ENCODE measurements around the gene AQP5.

AQP5 gene

DNA sequence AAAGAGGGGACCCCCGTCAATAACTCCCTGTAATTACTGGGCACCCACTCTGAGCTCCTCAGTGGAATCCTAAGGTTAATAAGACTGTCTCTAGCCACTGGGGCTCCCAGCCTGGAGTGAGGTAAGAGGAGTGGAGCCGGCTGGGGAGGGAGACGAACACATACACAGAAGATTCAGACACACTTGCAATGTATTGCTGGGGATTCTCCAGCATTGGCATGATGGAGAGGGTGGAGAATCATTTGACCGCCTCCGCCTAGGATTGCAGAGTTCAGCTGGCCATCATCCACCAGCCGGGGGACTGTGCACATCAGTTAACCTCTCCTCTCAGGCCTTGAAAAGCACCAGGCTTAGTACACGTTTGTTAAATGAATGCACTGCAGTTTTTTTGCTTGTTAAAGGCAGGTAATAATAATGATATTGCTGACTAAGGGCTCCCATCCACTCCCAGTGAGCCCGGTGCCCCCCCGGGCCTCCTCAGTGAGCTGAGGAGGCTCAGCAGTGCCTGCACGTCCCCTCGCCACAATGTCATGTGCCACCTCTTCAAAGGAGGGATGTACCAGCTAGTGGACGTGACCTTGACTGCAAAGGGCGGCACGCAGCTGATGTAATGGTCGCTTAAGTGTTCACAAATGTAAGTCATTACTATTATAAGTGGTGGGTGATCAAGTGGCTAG, 37.7 kb upstream of the AQP5 start:
- Histone ChIP-seq H3K4me3 (ENCODE audit: low read depth, low read length) (no peak overlapping the region), H3K36me3 (no peaks in the 10 kb centered on the region), H3K9me3 (no peaks in the 10 kb centered on the region), H3K4me1 (no peaks in the 10 kb centered on the region), H3K27me3 (no peaks in the 10 kb centered on the region)
- DNase-seq: no peak
- TF ChIP-seq CTCF (IDR thresholded peaks at IDR 0.05; ENCODE audit: low read depth, low read length): no peak

GRCh38 chr12:49924628-49925246, 36.9 kb upstream of the AQP5 start:
- TF ChIP-seq CTCF (IDR thresholded peaks at IDR 0.05; ENCODE audit: low read depth, low read length): no peak
- Histone ChIP-seq H3K27me3 (no peaks in the 10 kb centered on the region), H3K9me3 (no peaks in the 10 kb centered on the region), H3K4me1 (no peaks in the 10 kb centered on the region), H3K4me3 (ENCODE audit: low read depth, low read length) (no peak overlapping the region), H3K36me3 (no peaks in the 10 kb centered on the region)
- no peak for DNase-seq

- H3K4me1 ChIP-seq: no peaks in the 10 kb centered on the region
- no peak for TF ChIP-seq CTCF (IDR thresholded peaks at IDR 0.05; ENCODE audit: low read depth, low read length)
- H3K27me3 ChIP-seq: no peaks in the 10 kb centered on the region
- no peaks in the 10 kb centered on the region for H3K36me3 ChIP-seq
- H3K9me3 ChIP-seq: no peaks in the 10 kb centered on the region
- no peak for DNase-seq
- no peak overlapping the region for H3K4me3 ChIP-seq (ENCODE audit: low read depth, low read length)
Measured at GRCh38 chr12:49925433-49926204, 36.1 kb upstream of the AQP5 start.

DNA sequence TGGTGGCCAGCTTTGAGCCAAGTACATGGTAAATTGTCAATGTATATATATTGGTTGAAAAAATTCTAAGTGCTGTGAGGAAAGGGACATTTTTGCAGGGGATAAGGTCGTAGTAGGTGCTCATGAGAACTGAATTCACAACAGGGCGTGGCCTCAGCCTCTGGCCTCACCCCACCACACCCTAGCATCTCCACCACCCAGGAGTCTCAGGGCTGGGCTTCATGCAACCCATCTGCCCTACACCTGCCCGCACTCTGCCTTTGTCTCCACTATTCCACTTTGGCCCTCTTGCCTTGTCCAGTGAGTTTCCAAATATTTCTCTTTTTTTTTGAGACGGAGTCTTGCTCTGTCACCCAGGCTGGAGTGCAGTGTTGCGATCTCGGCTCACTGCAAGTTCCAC, 33.2 kb upstream of the AQP5 start:
- TF ChIP-seq CTCF (IDR thresholded peaks at IDR 0.05; ENCODE audit: low read depth, low read length): no peak

GRCh38 chr12:49929581-49929980, 32.1 kb upstream of the AQP5 start:
- DNase-seq: no peak

More for the DNA sequence above, 33.2 kb upstream of the AQP5 start:
- Histone ChIP-seq H3K27me3 (no peaks in the 10 kb centered on the region), H3K36me3 (no peaks in the 10 kb centered on the region; the same call in 1 of the 2 replicates), H3K9me3 (no peaks in the 10 kb centered on the region), H3K4me1 (no peaks in the 10 kb centered on the region), H3K4me3 (ENCODE audit: low read depth, low read length) (no peak overlapping the region)
- DNase-seq: no peak

More at GRCh38 chr12:49929581-49929980, 32.1 kb upstream of the AQP5 start:
- Histone ChIP-seq H3K36me3 (no peaks in the 10 kb centered on the region; the same call in 1 of the 2 replicates), H3K27me3 (no peaks in the 10 kb centered on the region), H3K4me1 (no peaks in the 10 kb centered on the region), H3K4me3 (ENCODE audit: low read depth, low read length) (no peak overlapping the region), H3K9me3 (no peaks in the 10 kb centered on the region)
- TF ChIP-seq CTCF (IDR thresholded peaks at IDR 0.05; ENCODE audit: low read depth, low read length): no peak
